H1 (cell line): ENCODE data around the gene SPTY2D1. TPM values are rescaled to one million over a fixed set of nuclear protein-coding genes. Genes with fewer than 3 reads are reported as not detected.

Source experiments
- CTCF ChIA-PET: fragments of 300-600 bp; sonication (Branson Sonifier 250); formaldehyde crosslinking; loops from one replicate; lab custom pipeline; 2021; ENCODE audit not compliant: partially characterized antibody; lab: Charles Lee
- POLR2A ChIA-PET: fragments of 300-600 bp; sonication (Branson Sonifier 250); formaldehyde crosslinking; loops from one replicate; lab custom pipeline; 2021; ENCODE audit warnings: inconsistent platforms; ENCODE audit not compliant: partially characterized antibody; lab: Charles Lee
- DNase-seq, 2 experiments: peaks; one replicate each; pipeline versions ENCODE4 v3.0.0 to v3.0.0-alpha.2; 2010 to 2022; ENCODE audit warnings: low spot score in 2 of 2, low read depth in 1 of 2, mixed read lengths in 1 of 2
- FAIRE-seq: peaks from 2 replicates; lab custom pipeline; 2011; peaks lifted over from hg19 to GRCh38; lab: Jason Lieb, UNC
- H2AFZ ChIP-seq: 2 replicates; pipeline ENCODE4 v1.8.1; 2012; ENCODE audit warnings: low read length, inconsistent platforms
- H2AK5ac ChIP-seq: 2 replicates; pipeline ENCODE4 v1.6.1; 2013; ENCODE audit warnings: low read depth, low read length
- H2BK120ac ChIP-seq: replicated peaks from 2 replicates; pipeline ENCODE3; 2013; ENCODE audit warnings: low read depth, low read length, inconsistent platforms
- H2BK12ac ChIP-seq: 2 replicates; pipeline ENCODE4 v1.6.1; 2013; ENCODE audit warnings: low read depth, low read length
- H2BK15ac ChIP-seq: 2 replicates; pipeline ENCODE4 v1.6.1; 2013; ENCODE audit warnings: low read length
- H2BK20ac ChIP-seq: 2 replicates; pipeline ENCODE4 v1.6.1; 2013; ENCODE audit warnings: low read length
- H2BK5ac ChIP-seq: 2 replicates; pipeline ENCODE4 v1.6.1; 2013; ENCODE audit warnings: low read depth, low read length
- H3K14ac ChIP-seq: 2 replicates; pipeline ENCODE4 v1.6.1; 2013; ENCODE audit warnings: inconsistent platforms; ENCODE audit not compliant: insufficient read length
- H3K18ac ChIP-seq: 2 replicates; pipeline ENCODE4 v1.6.1; 2013; ENCODE audit warnings: low read length; ENCODE audit errors: extremely low read depth
- H3K23ac ChIP-seq: 2 replicates; pipeline ENCODE4 v1.6.1; 2013; ENCODE audit warnings: inconsistent platforms; ENCODE audit not compliant: insufficient read length
- H3K23me2 ChIP-seq: 2 replicates; pipeline ENCODE4 v1.6.1; 2013; ENCODE audit warnings: low read depth, low read length
- H3K27ac ChIP-seq: 2 replicates; pipeline ENCODE4 v1.6.1; 2011; ENCODE audit warnings: low read depth, low read length, inconsistent platforms
- H3K27me3 ChIP-seq, 4 experiments: replicated peaks in 1 of 4; 1 replicate in 1 of 4; 2 replicates in 3 of 4; pipeline versions ENCODE4 v1.6.1 to v1.8.1; 2011 to 2013; ENCODE audit warnings: low read length in 3 of 4, mild to moderate bottlenecking in 3 of 4, inconsistent platforms in 2 of 4, mixed read lengths in 2 of 4, moderate library complexity in 1 of 4; ENCODE audit not compliant: control insufficient read depth in 3 of 4, insufficient read depth in 3 of 4; ENCODE audit errors: extremely low read depth in 1 of 4
- H3K36me3 ChIP-seq, 4 experiments: 2 replicates each; pipeline versions ENCODE4 v1.6.1 to v1.8.1; 2011 to 2013; ENCODE audit warnings: mild to moderate bottlenecking in 4 of 4, low read length in 3 of 4, moderate library complexity in 2 of 4, control low read depth in 1 of 4, inconsistent platforms in 1 of 4; ENCODE audit not compliant: insufficient read depth in 4 of 4, control insufficient read depth in 2 of 4
- H3K4ac ChIP-seq: replicated peaks from 2 replicates; pipeline ENCODE3; 2013; ENCODE audit warnings: low read length, low read depth, mixed read lengths, inconsistent platforms; ENCODE audit not compliant: insufficient read length
- H3K4me1 ChIP-seq, 4 experiments: replicated peaks in 1 of 4; 1 replicate in 1 of 4; 2 replicates in 3 of 4; pipeline versions ENCODE4 v1.6.1 to v1.8.1; 2011 to 2013; ENCODE audit warnings: low read length in 3 of 4, inconsistent platforms in 2 of 4, mixed read lengths in 1 of 4; ENCODE audit not compliant: insufficient read depth in 4 of 4, control insufficient read depth in 3 of 4
- H3K4me2 ChIP-seq, 2 experiments: 2 replicates each; pipeline versions ENCODE4 v1.6.1 to v1.8.1; 2011 to 2013; ENCODE audit warnings: low read depth in 2 of 2, low read length in 2 of 2, control low read depth in 1 of 2, inconsistent platforms in 1 of 2, mild to moderate bottlenecking in 1 of 2; ENCODE audit not compliant: insufficient read depth in 1 of 2
- H3K4me3 ChIP-seq, 4 experiments: fragments of 200-600, 300-600 bp in 1 of 4; sonication (generic), shearing (Covaris generic), sonication (Bioruptor Twin) in 1 of 4; 2 replicates each; pipeline versions ENCODE4 v1.5.1 to v1.8.1; 2011 to 2016; ENCODE audit warnings: low read length in 4 of 4, low read depth in 3 of 4, control low read depth in 2 of 4, inconsistent platforms in 2 of 4, mild to moderate bottlenecking in 2 of 4, mixed read lengths in 1 of 4, moderate library complexity in 1 of 4; ENCODE audit not compliant: insufficient read depth in 2 of 4; ENCODE audit errors: extremely low read depth in 1 of 4
- H3K56ac ChIP-seq: replicated peaks from 2 replicates; pipeline ENCODE3; 2013; ENCODE audit warnings: low read depth, mild to moderate bottlenecking, mixed read lengths, low read length, inconsistent platforms; ENCODE audit not compliant: insufficient read length
- H3K79me1 ChIP-seq: 2 replicates; pipeline ENCODE4 v1.6.1; 2013; ENCODE audit warnings: low read depth, low read length, control low read depth
- H3K79me2 ChIP-seq, 2 experiments: 2 replicates each; pipeline versions ENCODE4 v1.6.1 to v1.8.1; 2012 to 2013; ENCODE audit warnings: low read length in 2 of 2, mild to moderate bottlenecking in 2 of 2, inconsistent platforms in 1 of 2; ENCODE audit not compliant: insufficient read depth in 2 of 2, control insufficient read depth in 1 of 2
- H3K9ac ChIP-seq, 4 experiments: replicated peaks in 1 of 4; 1 replicate in 1 of 4; 2 replicates in 3 of 4; pipeline versions ENCODE4 v1.6.1 to v1.8.1; 2011 to 2013; ENCODE audit warnings: low read depth in 3 of 4, low read length in 3 of 4, control low read depth in 2 of 4, mild to moderate bottlenecking in 2 of 4, moderate library complexity in 2 of 4, inconsistent platforms in 1 of 4; ENCODE audit errors: extremely low read depth in 1 of 4
- H3K9me3 ChIP-seq, 2 experiments: 2 replicates each; pipeline versions ENCODE4 v1.6.1 to v1.8.1; 2012 to 2013; ENCODE audit warnings: mild to moderate bottlenecking in 2 of 2, moderate library complexity in 2 of 2, control low read depth in 1 of 2, inconsistent platforms in 1 of 2, low read depth in 1 of 2, low read length in 1 of 2, mixed read lengths in 1 of 2; ENCODE audit not compliant: insufficient read depth in 2 of 2
- H4K20me1 ChIP-seq, 2 experiments: replicated peaks in 1 of 2; 2 replicates each; pipeline versions ENCODE3 to v1.8.1; 2011 to 2013; ENCODE audit warnings: inconsistent platforms in 2 of 2, low read length in 2 of 2, mild to moderate bottlenecking in 1 of 2; ENCODE audit not compliant: insufficient read depth in 2 of 2, control insufficient read depth in 1 of 2
- H4K5ac ChIP-seq: 2 replicates; pipeline ENCODE4 v1.6.1; 2013; ENCODE audit warnings: low read length, low read depth, mixed read lengths, inconsistent platforms; ENCODE audit not compliant: insufficient read length
- H4K8ac ChIP-seq: 2 replicates; pipeline ENCODE4 v1.8.0; 2013; ENCODE audit warnings: mild to moderate bottlenecking, moderate library complexity, low read length, inconsistent platforms; ENCODE audit not compliant: insufficient read depth; ENCODE audit errors: extremely low read depth
- H4K91ac ChIP-seq: replicated peaks from 2 replicates; pipeline ENCODE3; 2013; ENCODE audit warnings: low read length, mixed read lengths, inconsistent platforms; ENCODE audit not compliant: insufficient read length
- BACH1 ChIP-seq: IDR thresholded peaks from 2 replicates; pipeline ENCODE4 v1.6.1; 2012; ENCODE audit warnings: low read length, improper control_type of control experiment
- CBX8 ChIP-seq: fragments of 300-800, 300-1000 bp; sonication (generic); IDR thresholded peaks from 2 replicates; pipeline ENCODE4 v1.7.1; 2016; ENCODE audit warnings: low read depth, low read length, borderline replicate concordance
- CHD1 ChIP-seq: IDR thresholded peaks from 2 replicates; pipeline ENCODE4 v1.6.1; 2012; ENCODE audit warnings: low read depth, low read length, improper control_type of control experiment
- CREB1 ChIP-seq: IDR thresholded peaks from 2 replicates; pipeline ENCODE4 v1.6.1; 2012; ENCODE audit warnings: inconsistent platforms
- GTF2F1 ChIP-seq: IDR thresholded peaks from 2 replicates; pipeline ENCODE4 v1.6.1; 2012; ENCODE audit warnings: low read depth, low read length, improper control_type of control experiment, borderline replicate concordance
- RBBP5 ChIP-seq: IDR thresholded peaks from 2 replicates; pipeline ENCODE4 v1.7.1; 2012; ENCODE audit warnings: low read depth, mild to moderate bottlenecking, inconsistent platforms, low read length, moderate library complexity, borderline replicate concordance
- SIN3A ChIP-seq, 2 experiments: IDR thresholded peaks in 1 of 2; conservative IDR thresholded peaks in 1 of 2; 2 replicates each; pipeline ENCODE4 v1.6.1; 2011 to 2012; ENCODE audit warnings: low read length in 2 of 2, improper control_type of control experiment in 1 of 2, low read depth in 1 of 2, mild to moderate bottlenecking in 1 of 2
- SIRT6 ChIP-seq: IDR thresholded peaks from one replicate; pipeline ENCODE4 v1.7.1; 2012; ENCODE audit warnings: low read length, inconsistent platforms
- SP2 ChIP-seq: IDR thresholded peaks from 2 replicates; pipeline ENCODE4 v1.6.1; 2012; ENCODE audit warnings: mild to moderate bottlenecking, low read length, inconsistent platforms
- SP4 ChIP-seq: IDR thresholded peaks from 2 replicates; pipeline ENCODE4 v1.6.1; 2012; ENCODE audit warnings: low read length, inconsistent platforms
- WGBS, 2 experiments: shearing (Covaris generic) in 1 of 2; methylation state at CpG; one replicate each; pipeline versions ENCODE4 v1.1.6 to v1.1.7; 2013 to 2015; ENCODE audit warnings: low lambda C conversion rate in 2 of 2, mixed read lengths in 2 of 2, inconsistent platforms in 1 of 2, low coverage in 1 of 2, missing lambda C conversion rate in 1 of 2; ENCODE audit not compliant: insufficient replicate concordance in 2 of 2, insufficient coverage in 1 of 2, insufficient read length in 1 of 2; ENCODE audit errors: extremely low coverage in 1 of 2, missing lambda C conversion rate in 1 of 2; 5-methylcytosine and 5-hydroxymethylcytosine counted together
- polyA plus RNA-seq, 7 experiments: library from polyadenylated mRNA; depleted of rRNA in 3 of 7; stranded (reverse) in 5 of 7; unstranded in 2 of 7; fragments of >200 nt in 5 of 7; fragments of 200-250 nt in 2 of 7; gene quantifications; 1 replicate in 5 of 7; 2 replicates in 1 of 7; 4 replicates in 1 of 7; pipeline versions ENCODE4 v1.2.1 to v1.2.3, GENCODE V29; 2011 to 2013; ENCODE audit warnings: missing spikeins in 2 of 7, mixed read lengths in 2 of 7
- total RNA-seq: library from RNA; stranded (reverse); fragmentation: NEBNext Ultra II Directional; extraction: Animal tissue kit (Norgen Biotek cat#: 25700); gene quantifications from 2 replicates; pipeline ENCODE4 v1.2.1, GENCODE V29; 2021
- TF ChIP-seq, protein P1 (sequence below), 3 experiments: IDR thresholded peaks; 1 replicate in 2 of 3; 2 replicates in 1 of 3; pipeline versions ENCODE4 v1.5.1 to v1.6.1; 2011; ENCODE audit warnings: low read length in 3 of 3, mild to moderate bottlenecking in 3 of 3, inconsistent platforms in 2 of 3, low read depth in 1 of 3, moderate library complexity in 1 of 3; ENCODE audit not compliant: insufficient read depth in 1 of 3; ENCODE audit errors: control extremely low read depth in 1 of 3

SPTY2D1 gene
- total and polyA plus RNA-seq, 2 of the 8 experiments (the other 6 are each of a cell fraction or from before 2014, with no cell fraction given), result 4.9 to 17.6 TPM

GRCh38 chr11:18563090-18563730 lies 70.9 kb downstream of the SPTY2D1 start:
- CTCF ChIA-PET, result interaction anchor here (1.3 kb wide), 1 partner anchor 88 kb away, joined by 4 read pairs; no protein-coding TSS in a partner anchor
- Histone ChIP-seq H2BK12ac (no peak overlapping the region), H3K4me3 (no peak overlapping the region), H2BK5ac (no peak overlapping the region), H2AK5ac (no peak overlapping the region), H3K27ac (no peak overlapping the region), H2BK20ac (no peak overlapping the region), H4K5ac (no peak overlapping the region), H3K9ac (no peak overlapping the region), H3K27me3 (no peaks in the 10 kb centered on the region), H3K4ac (no peak overlapping the region), H3K56ac (no peak overlapping the region), H4K8ac (no peak overlapping the region), H2BK15ac (no peak overlapping the region), H3K36me3 (peaks cover 0 to 2% (median 0%) of the 10 kb centered on the region in 4 experiments; a peak in 3 of 8 replicates), H3K4me1 (no peaks in the 10 kb centered on the region), H3K23me2 (no peaks in the 10 kb centered on the region), H3K79me2 (no peaks in the 10 kb centered on the region), H3K23ac (no peak overlapping the region), H3K79me1 (no peaks in the 10 kb centered on the region), H3K4me2 (no peak overlapping the region), H2BK120ac (no peak overlapping the region), H4K20me1 (no peaks in the 10 kb centered on the region), H2AFZ (no peak overlapping the region), H3K14ac (no peak overlapping the region), H4K91ac (no peak overlapping the region), H3K9me3 (no peaks in the 10 kb centered on the region), H3K18ac (no peak overlapping the region)
- POLR2A ChIA-PET, result interaction anchor here (1.7 kb wide), 1 partner anchor 25 kb away, joined by 5 read pairs; the partner anchor contains the start of gene UEVLD
- WGBS, 2 experiments, result 84% methylated on average over 2 of the region's 2 CpGs; no CpG with 5 or more reads in 1 of the 2 experiments
- DNase-seq (no peak), FAIRE-seq (no peak)
- no peak for TF ChIP-seq SP4
- TF ChIP-seq, protein P1, sequence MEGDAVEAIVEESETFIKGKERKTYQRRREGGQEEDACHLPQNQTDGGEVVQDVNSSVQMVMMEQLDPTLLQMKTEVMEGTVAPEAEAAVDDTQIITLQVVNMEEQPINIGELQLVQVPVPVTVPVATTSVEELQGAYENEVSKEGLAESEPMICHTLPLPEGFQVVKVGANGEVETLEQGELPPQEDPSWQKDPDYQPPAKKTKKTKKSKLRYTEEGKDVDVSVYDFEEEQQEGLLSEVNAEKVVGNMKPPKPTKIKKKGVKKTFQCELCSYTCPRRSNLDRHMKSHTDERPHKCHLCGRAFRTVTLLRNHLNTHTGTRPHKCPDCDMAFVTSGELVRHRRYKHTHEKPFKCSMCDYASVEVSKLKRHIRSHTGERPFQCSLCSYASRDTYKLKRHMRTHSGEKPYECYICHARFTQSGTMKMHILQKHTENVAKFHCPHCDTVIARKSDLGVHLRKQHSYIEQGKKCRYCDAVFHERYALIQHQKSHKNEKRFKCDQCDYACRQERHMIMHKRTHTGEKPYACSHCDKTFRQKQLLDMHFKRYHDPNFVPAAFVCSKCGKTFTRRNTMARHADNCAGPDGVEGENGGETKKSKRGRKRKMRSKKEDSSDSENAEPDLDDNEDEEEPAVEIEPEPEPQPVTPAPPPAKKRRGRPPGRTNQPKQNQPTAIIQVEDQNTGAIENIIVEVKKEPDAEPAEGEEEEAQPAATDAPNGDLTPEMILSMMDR (IDR thresholded peaks at IDR 0.05; ENCODE audit: control extremely low read depth in 1 of 3, insufficient read depth in 1 of 3, low read depth in 1 of 3, low read length in 3 of 3), result no peak
- TF ChIP-seq RBBP5, result no peak
- no peak for TF ChIP-seq SIN3A (conservative IDR thresholded peaks at IDR 0.05 in 1 of 2, IDR thresholded peaks at IDR 0.05 in 1 of 2; ENCODE audit: low read depth in 1 of 2, low read length in 2 of 2)
- TF ChIP-seq GTF2F1, result no peak
- TF ChIP-seq CREB1, result no peak
- no peak for TF ChIP-seq CHD1
- TF ChIP-seq CBX8, result no peak
- no peak for TF ChIP-seq SIRT6
- TF ChIP-seq SP2, result no peak
- no peak for TF ChIP-seq BACH1
